Liver (tissue), 3 donors: Measurements from ENCODE around the gene ABHD12.

Experiments used
- GABPA ChIP-seq, 2 donors: IDR thresholded peaks in 1 of 2; conservative IDR thresholded peaks in 1 of 2; 2 replicates each; pipeline ENCODE4 v1.6.1; 2016; ENCODE audit warnings: antibody characterized with exemption in 2 of 2, mild to moderate bottlenecking in 1 of 2, moderate library complexity in 1 of 2
- RAD21 ChIP-seq, 2 donors: IDR thresholded peaks; 2 replicates each; pipeline ENCODE4 v1.6.1; 2016; ENCODE audit warnings: antibody characterized with exemption in 2 of 2, mild to moderate bottlenecking in 2 of 2
- YY1 ChIP-seq: IDR thresholded peaks from 2 replicates; pipeline ENCODE4 v1.6.1; 2016; ENCODE audit warnings: antibody characterized with exemption, mild to moderate bottlenecking
- TF ChIP-seq, protein P1 (sequence below): fragments of 150-350 bp; IDR thresholded peaks from 2 replicates; pipeline ENCODE4 v1.5.1; 2017; ENCODE audit warnings: improper control_type of control experiment, low read depth, low read length; ENCODE audit not compliant: missing input control
- TF ChIP-seq, protein P2 (sequence below): IDR thresholded peaks from 2 replicates; pipeline ENCODE4 v1.6.1; 2016; ENCODE audit warnings: antibody characterized with exemption
- donor health status: healthy.
- donor health status: healthy.

DNA sequence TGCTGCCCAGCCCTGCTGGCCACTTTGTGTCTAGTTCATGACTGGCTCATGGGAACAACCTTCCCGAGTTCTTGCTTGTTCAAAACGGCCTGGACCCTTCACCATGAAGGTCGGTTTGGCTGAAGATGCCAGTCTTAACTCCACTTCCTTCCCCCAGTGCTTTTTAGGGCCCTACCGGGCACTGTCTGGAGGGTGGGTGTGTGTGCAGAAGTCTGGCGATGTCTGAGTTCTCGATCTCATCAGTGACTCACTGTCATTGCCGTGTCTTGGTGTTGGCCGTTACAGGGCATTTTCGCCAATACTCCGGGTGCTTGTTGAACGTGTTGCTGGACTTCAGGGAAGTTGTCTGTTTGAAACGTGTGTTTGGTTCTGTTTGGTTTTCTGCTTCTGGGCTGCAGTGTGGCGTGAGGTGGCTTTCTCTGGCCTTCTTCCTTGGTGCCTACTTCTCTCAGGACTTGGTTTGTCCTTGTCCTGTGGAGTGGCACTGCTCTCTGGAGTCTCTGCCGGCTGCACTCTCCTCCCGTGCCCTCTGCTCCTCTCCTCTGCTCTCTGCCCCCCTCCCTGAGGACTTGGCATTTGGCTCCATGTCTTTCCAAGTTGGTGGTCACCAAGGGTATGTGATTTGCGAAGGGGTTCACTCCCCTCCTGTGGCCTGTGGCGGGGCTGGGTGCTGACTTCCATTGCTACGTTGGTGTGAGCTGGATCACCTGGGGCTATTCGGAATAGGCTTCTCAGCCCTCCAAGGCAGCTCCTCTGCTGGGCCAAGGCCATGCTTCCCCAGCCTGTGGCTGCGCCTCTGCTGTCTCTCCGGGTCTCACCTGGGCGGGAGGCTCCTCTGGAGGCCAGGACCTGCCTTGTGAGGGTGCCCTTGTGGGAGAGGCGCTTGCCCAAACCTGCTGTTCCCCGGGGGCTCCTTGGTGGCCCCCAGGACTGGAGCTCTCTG is 104.5 kb downstream of the ABHD12 start:
- TF ChIP-seq YY1 (no peak), GABPA (IDR thresholded peaks at IDR 0.05 in 1 of 2, conservative IDR thresholded peaks at IDR 0.05 in 1 of 2) (no peak), RAD21 (IDR thresholded peaks at IDR 0.05) (no peak)
- TF ChIP-seq, protein P1, sequence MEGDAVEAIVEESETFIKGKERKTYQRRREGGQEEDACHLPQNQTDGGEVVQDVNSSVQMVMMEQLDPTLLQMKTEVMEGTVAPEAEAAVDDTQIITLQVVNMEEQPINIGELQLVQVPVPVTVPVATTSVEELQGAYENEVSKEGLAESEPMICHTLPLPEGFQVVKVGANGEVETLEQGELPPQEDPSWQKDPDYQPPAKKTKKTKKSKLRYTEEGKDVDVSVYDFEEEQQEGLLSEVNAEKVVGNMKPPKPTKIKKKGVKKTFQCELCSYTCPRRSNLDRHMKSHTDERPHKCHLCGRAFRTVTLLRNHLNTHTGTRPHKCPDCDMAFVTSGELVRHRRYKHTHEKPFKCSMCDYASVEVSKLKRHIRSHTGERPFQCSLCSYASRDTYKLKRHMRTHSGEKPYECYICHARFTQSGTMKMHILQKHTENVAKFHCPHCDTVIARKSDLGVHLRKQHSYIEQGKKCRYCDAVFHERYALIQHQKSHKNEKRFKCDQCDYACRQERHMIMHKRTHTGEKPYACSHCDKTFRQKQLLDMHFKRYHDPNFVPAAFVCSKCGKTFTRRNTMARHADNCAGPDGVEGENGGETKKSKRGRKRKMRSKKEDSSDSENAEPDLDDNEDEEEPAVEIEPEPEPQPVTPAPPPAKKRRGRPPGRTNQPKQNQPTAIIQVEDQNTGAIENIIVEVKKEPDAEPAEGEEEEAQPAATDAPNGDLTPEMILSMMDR: no peak
- TF ChIP-seq, protein P2, sequence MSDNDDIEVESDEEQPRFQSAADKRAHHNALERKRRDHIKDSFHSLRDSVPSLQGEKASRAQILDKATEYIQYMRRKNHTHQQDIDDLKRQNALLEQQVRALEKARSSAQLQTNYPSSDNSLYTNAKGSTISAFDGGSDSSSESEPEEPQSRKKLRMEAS: no peak
